Measurements from ENCODE around the gene ITPKC. TPM values are rescaled to one million over a fixed set of nuclear protein-coding genes. Genes with fewer than 3 reads are reported as not detected.

Gene ITPKC
- total RNA-seq, 1 donor from 2014 or later, result 16.5 TPM

- Mint-ChIP-seq H3K27me3 (ENCODE audit: low read depth) (no peaks in the 10 kb centered on the region), H3K9me3 (ENCODE audit: low read depth) (no peaks in the 10 kb centered on the region), H3K4me1 (ENCODE audit: low read depth) (no peaks in the 10 kb centered on the region), H3K4me3 (ENCODE audit: unreplicated experiment) (no peak overlapping the region), H3K36me3 (ENCODE audit: low read depth) (peaks cover 28% of the 10 kb centered on the region), H3K27ac (ENCODE audit: unreplicated experiment) (no peak overlapping the region)
- no peak for DNase-seq (ENCODE audit: low spot score)
- TF ChIP-seq, protein P1, sequence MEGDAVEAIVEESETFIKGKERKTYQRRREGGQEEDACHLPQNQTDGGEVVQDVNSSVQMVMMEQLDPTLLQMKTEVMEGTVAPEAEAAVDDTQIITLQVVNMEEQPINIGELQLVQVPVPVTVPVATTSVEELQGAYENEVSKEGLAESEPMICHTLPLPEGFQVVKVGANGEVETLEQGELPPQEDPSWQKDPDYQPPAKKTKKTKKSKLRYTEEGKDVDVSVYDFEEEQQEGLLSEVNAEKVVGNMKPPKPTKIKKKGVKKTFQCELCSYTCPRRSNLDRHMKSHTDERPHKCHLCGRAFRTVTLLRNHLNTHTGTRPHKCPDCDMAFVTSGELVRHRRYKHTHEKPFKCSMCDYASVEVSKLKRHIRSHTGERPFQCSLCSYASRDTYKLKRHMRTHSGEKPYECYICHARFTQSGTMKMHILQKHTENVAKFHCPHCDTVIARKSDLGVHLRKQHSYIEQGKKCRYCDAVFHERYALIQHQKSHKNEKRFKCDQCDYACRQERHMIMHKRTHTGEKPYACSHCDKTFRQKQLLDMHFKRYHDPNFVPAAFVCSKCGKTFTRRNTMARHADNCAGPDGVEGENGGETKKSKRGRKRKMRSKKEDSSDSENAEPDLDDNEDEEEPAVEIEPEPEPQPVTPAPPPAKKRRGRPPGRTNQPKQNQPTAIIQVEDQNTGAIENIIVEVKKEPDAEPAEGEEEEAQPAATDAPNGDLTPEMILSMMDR (IDR thresholded peaks at IDR 0.05), result no peak
These were observed 9.3 kb upstream of the ITPKC start for GRCh38 chr19:40707615-40708014.

GRCh38 chr19:40709817-40710216 lies 7.1 kb upstream of the ITPKC start:
- no peaks in the 10 kb centered on the region for H3K27me3 Mint-ChIP-seq (ENCODE audit: low read depth)
- H3K9me3 Mint-ChIP-seq (ENCODE audit: low read depth), result no peaks in the 10 kb centered on the region
- no peak for DNase-seq (ENCODE audit: low spot score)
- H3K4me3 Mint-ChIP-seq (ENCODE audit: unreplicated experiment), result no peak overlapping the region
- peaks cover 11% of the 10 kb centered on the region for H3K4me1 Mint-ChIP-seq (ENCODE audit: low read depth)
- H3K27ac Mint-ChIP-seq (ENCODE audit: unreplicated experiment), result no peak overlapping the region
- TF ChIP-seq, protein P1 (IDR thresholded peaks at IDR 0.05), result no peak
- peaks cover 22% of the 10 kb centered on the region for H3K36me3 Mint-ChIP-seq (ENCODE audit: low read depth)

DNA sequence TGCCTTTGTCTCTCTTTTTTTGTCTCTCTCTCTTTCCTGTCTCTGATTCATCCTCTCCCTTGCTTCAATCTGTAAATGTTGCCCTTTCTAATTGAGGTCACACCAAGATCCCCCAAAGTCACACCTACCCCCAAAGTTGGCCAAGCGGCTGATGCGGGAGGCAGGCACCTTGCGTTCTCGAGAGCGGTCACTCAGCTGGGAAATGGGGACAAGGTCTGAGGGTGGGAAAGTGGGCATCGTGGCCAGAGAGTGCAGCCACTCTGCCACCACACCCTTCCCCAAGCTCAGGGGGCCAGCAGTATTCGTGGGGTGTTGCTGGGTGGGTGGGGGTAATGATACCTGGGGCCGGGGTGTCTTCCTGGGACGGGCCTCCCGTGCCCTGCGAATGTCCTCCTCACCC lies 3.0 kb upstream of the ITPKC start:
- Mint-ChIP-seq H3K4me3 (ENCODE audit: unreplicated experiment) (peak overlapping the region; percentile 91), H3K4me1 (ENCODE audit: low read depth) (peaks cover 29% of the 10 kb centered on the region), H3K9me3 (ENCODE audit: low read depth) (no peaks in the 10 kb centered on the region), H3K27ac (ENCODE audit: unreplicated experiment) (peak overlapping the region; percentile 81), H3K36me3 (ENCODE audit: low read depth) (peaks cover 12% of the 10 kb centered on the region), H3K27me3 (ENCODE audit: low read depth) (no peaks in the 10 kb centered on the region)
- DNase-seq (ENCODE audit: low spot score), result no peak
- TF ChIP-seq, protein P1 (IDR thresholded peaks at IDR 0.05), result no peak

DNA sequence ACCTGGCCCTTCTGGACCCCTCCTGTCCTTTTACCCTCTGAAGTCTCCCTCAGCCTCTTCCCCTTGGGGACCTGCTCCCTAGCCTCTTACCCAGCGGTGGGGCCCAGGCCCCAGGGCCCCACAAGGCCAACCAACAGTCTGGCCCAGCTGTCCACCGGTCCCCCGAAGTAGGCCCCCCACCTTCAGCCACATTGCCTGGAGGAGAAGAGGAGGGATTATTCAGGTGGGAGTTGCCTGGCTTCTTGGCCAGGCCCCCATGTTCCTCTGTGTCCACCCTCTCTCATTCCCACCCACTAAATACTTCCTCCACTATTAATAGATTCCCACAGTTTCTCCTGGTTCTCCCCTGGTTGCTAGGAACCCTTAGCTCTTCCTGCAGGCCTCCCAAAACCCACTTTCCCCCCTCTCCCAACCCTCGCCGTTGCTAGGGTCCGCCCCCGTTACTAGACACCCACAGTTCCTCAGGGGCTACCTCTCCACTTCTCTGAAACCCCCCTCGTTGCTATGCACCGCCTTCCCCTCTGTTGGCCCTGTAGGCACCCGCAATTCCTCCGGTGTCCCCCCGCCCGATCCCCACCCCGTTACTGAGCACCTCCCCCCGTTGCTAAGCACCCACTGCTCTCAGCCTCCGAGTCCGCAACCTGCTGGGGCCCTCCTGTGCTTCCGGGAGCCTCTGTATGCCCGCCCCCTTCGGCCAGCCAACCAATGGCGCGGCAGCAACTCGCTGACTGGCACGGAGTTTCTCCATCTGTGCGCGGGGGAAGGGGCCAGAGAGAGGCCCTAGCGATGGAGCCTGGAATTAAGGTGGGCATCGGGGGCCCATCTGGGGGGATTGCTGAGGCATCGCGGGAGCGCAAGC lies 2.2 kb upstream of the ITPKC start:
- Mint-ChIP-seq H3K27ac (ENCODE audit: unreplicated experiment) (peak overlapping the region; percentile 100), H3K4me1 (ENCODE audit: low read depth) (peaks cover 33% of the 10 kb centered on the region), H3K4me3 (ENCODE audit: unreplicated experiment) (peak overlapping the region; percentile 91), H3K27me3 (ENCODE audit: low read depth) (no peaks in the 10 kb centered on the region), H3K9me3 (ENCODE audit: low read depth) (no peaks in the 10 kb centered on the region), H3K36me3 (ENCODE audit: low read depth) (peaks cover 11% of the 10 kb centered on the region)
- TF ChIP-seq, protein P1 (IDR thresholded peaks at IDR 0.05), result no peak
- DNase-seq (ENCODE audit: low spot score), result peak; percentile 98

GRCh38 chr19:40716031-40716481 lies 856 bp upstream of the ITPKC start:
- peaks cover 47% of the 10 kb centered on the region for H3K4me1 Mint-ChIP-seq (ENCODE audit: low read depth)
- H3K27me3 Mint-ChIP-seq (ENCODE audit: low read depth), result no peaks in the 10 kb centered on the region
- peak overlapping the region; percentile 91 for H3K4me3 Mint-ChIP-seq (ENCODE audit: unreplicated experiment)
- H3K9me3 Mint-ChIP-seq (ENCODE audit: low read depth), result no peaks in the 10 kb centered on the region
- H3K36me3 Mint-ChIP-seq (ENCODE audit: low read depth), result peaks cover 13% of the 10 kb centered on the region
- DNase-seq (ENCODE audit: low spot score), result no peak
- TF ChIP-seq, protein P1 (IDR thresholded peaks at IDR 0.05), result no peak
- peak overlapping the region; percentile 100 for H3K27ac Mint-ChIP-seq (ENCODE audit: unreplicated experiment)

Data from chondrocyte (in vitro differentiated cells).